Measurements from ENCODE around the gene FSTL4.

FSTL4 gene

GRCh38 chr5:133475986-133476385 is 136.4 kb downstream of the FSTL4 start:
- no peak for DNase-seq
- H3K4me1 Mint-ChIP-seq (ENCODE audit: low read depth) = no peaks in the 10 kb centered on the region
- H3K27ac Mint-ChIP-seq = no peak overlapping the region
- peaks cover 14% of the 10 kb centered on the region for H3K27me3 Mint-ChIP-seq
- no peak overlapping the region for H3K4me3 Mint-ChIP-seq
- no peaks in the 10 kb centered on the region for H3K9me3 Mint-ChIP-seq
- no peaks in the 10 kb centered on the region for H3K36me3 Mint-ChIP-seq (ENCODE audit: low read depth)

- no peak overlapping the region for H3K27ac Mint-ChIP-seq
Measured at GRCh38 chr5:133474851-133475590, 137.3 kb downstream of the FSTL4 start.

GRCh38 chr5:133473291-133473690 is 139.1 kb downstream of the FSTL4 start:
- Mint-ChIP-seq H3K27ac (no peak overlapping the region), H3K4me3 (no peak overlapping the region), H3K36me3 (ENCODE audit: low read depth) (no peaks in the 10 kb centered on the region), H3K27me3 (peaks cover 14% of the 10 kb centered on the region), H3K4me1 (ENCODE audit: low read depth) (no peaks in the 10 kb centered on the region), H3K9me3 (no peaks in the 10 kb centered on the region)
- no peak for DNase-seq

More at GRCh38 chr5:133474851-133475590, 137.3 kb downstream of the FSTL4 start:
- Mint-ChIP-seq H3K36me3 (ENCODE audit: low read depth) (no peaks in the 10 kb centered on the region), H3K4me3 (no peak overlapping the region), H3K9me3 (no peaks in the 10 kb centered on the region), H3K27me3 (peaks cover 14% of the 10 kb centered on the region), H3K4me1 (ENCODE audit: low read depth) (no peaks in the 10 kb centered on the region)
- DNase-seq = no peak

- no peaks in the 10 kb centered on the region for H3K4me1 Mint-ChIP-seq (ENCODE audit: low read depth)
- no peaks in the 10 kb centered on the region for H3K36me3 Mint-ChIP-seq (ENCODE audit: low read depth)
- H3K9me3 Mint-ChIP-seq = no peaks in the 10 kb centered on the region
- peaks cover 14% of the 10 kb centered on the region for H3K27me3 Mint-ChIP-seq
- no peak overlapping the region for H3K4me3 Mint-ChIP-seq
- no peak overlapping the region for H3K27ac Mint-ChIP-seq
- DNase-seq = no peak
Measured at GRCh38 chr5:133472829-133473228, 139.5 kb downstream of the FSTL4 start.

- peaks cover 14% of the 10 kb centered on the region for H3K27me3 Mint-ChIP-seq
- DNase-seq = no peak
- H3K36me3 Mint-ChIP-seq (ENCODE audit: low read depth) = no peaks in the 10 kb centered on the region
- no peak overlapping the region for H3K27ac Mint-ChIP-seq
- H3K9me3 Mint-ChIP-seq = no peaks in the 10 kb centered on the region
- H3K4me1 Mint-ChIP-seq (ENCODE audit: low read depth) = no peaks in the 10 kb centered on the region
- no peak overlapping the region for H3K4me3 Mint-ChIP-seq
Measured at GRCh38 chr5:133471699-133472098, 140.6 kb downstream of the FSTL4 start.

GRCh38 chr5:133470841-133471240 is 141.5 kb downstream of the FSTL4 start:
- Mint-ChIP-seq H3K36me3 (ENCODE audit: low read depth) (no peaks in the 10 kb centered on the region), H3K9me3 (no peaks in the 10 kb centered on the region), H3K4me3 (no peak overlapping the region), H3K27me3 (peaks cover 14% of the 10 kb centered on the region), H3K27ac (no peak overlapping the region), H3K4me1 (ENCODE audit: low read depth) (no peaks in the 10 kb centered on the region)
- no peak for DNase-seq

- Mint-ChIP-seq H3K4me3 (no peak overlapping the region), H3K27me3 (peaks cover 13% of the 10 kb centered on the region), H3K27ac (no peak overlapping the region), H3K4me1 (ENCODE audit: low read depth) (peaks cover 3% of the 10 kb centered on the region), H3K36me3 (ENCODE audit: low read depth) (no peaks in the 10 kb centered on the region), H3K9me3 (no peaks in the 10 kb centered on the region)
- no peak for DNase-seq
Measured at GRCh38 chr5:133469846-133470245, 142.5 kb downstream of the FSTL4 start.

GRCh38 chr5:133469252-133469651 is 143.1 kb downstream of the FSTL4 start:
- no peaks in the 10 kb centered on the region for H3K9me3 Mint-ChIP-seq
- peaks cover 3% of the 10 kb centered on the region for H3K4me1 Mint-ChIP-seq (ENCODE audit: low read depth)

GRCh38 chr5:133468596-133468995 is 143.7 kb downstream of the FSTL4 start:
- no peak overlapping the region for H3K4me3 Mint-ChIP-seq
- no peak for DNase-seq
- no peak overlapping the region for H3K27ac Mint-ChIP-seq
- no peaks in the 10 kb centered on the region for H3K36me3 Mint-ChIP-seq (ENCODE audit: low read depth)
- no peaks in the 10 kb centered on the region for H3K9me3 Mint-ChIP-seq
- peaks cover 8% of the 10 kb centered on the region for H3K27me3 Mint-ChIP-seq
- peaks cover 3% of the 10 kb centered on the region for H3K4me1 Mint-ChIP-seq (ENCODE audit: low read depth)

More at GRCh38 chr5:133469252-133469651, 143.1 kb downstream of the FSTL4 start:
- DNase-seq = no peak
- Mint-ChIP-seq H3K4me3 (no peak overlapping the region), H3K36me3 (ENCODE audit: low read depth) (no peaks in the 10 kb centered on the region), H3K27me3 (peaks cover 10% of the 10 kb centered on the region), H3K27ac (no peak overlapping the region)

GRCh38 chr5:133467826-133468463 is 144.4 kb downstream of the FSTL4 start:
- Mint-ChIP-seq H3K9me3 (no peaks in the 10 kb centered on the region), H3K4me1 (ENCODE audit: low read depth) (peaks cover 3% of the 10 kb centered on the region), H3K4me3 (no peak overlapping the region), H3K36me3 (ENCODE audit: low read depth) (no peaks in the 10 kb centered on the region), H3K27me3 (peaks cover 8% of the 10 kb centered on the region), H3K27ac (no peak overlapping the region)
- DNase-seq = no peak

GRCh38 chr5:133467335-133467779 is 145.0 kb downstream of the FSTL4 start:
- no peaks in the 10 kb centered on the region for H3K9me3 Mint-ChIP-seq
- H3K4me1 Mint-ChIP-seq (ENCODE audit: low read depth) = peaks cover 3% of the 10 kb centered on the region
- no peak for DNase-seq
- peaks cover 7% of the 10 kb centered on the region for H3K27me3 Mint-ChIP-seq
- no peak overlapping the region for H3K4me3 Mint-ChIP-seq
- H3K36me3 Mint-ChIP-seq (ENCODE audit: low read depth) = no peaks in the 10 kb centered on the region
- H3K27ac Mint-ChIP-seq = no peak overlapping the region

GRCh38 chr5:133466556-133467334 is 145.6 kb downstream of the FSTL4 start:
- no peak overlapping the region for H3K4me3 Mint-ChIP-seq
- no peaks in the 10 kb centered on the region for H3K36me3 Mint-ChIP-seq (ENCODE audit: low read depth)
- H3K4me1 Mint-ChIP-seq (ENCODE audit: low read depth) = peaks cover 3% of the 10 kb centered on the region
- no peak overlapping the region for H3K27ac Mint-ChIP-seq
- no peaks in the 10 kb centered on the region for H3K9me3 Mint-ChIP-seq
- no peak for DNase-seq
- H3K27me3 Mint-ChIP-seq = peaks cover 1% of the 10 kb centered on the region

- Mint-ChIP-seq H3K9me3 (no peaks in the 10 kb centered on the region), H3K4me3 (no peak overlapping the region), H3K27me3 (no peaks in the 10 kb centered on the region), H3K4me1 (ENCODE audit: low read depth) (peaks cover 3% of the 10 kb centered on the region), H3K27ac (no peak overlapping the region), H3K36me3 (ENCODE audit: low read depth) (no peaks in the 10 kb centered on the region)
- DNase-seq = no peak
Measured at GRCh38 chr5:133464013-133464412, 148.3 kb downstream of the FSTL4 start.

- no peak for DNase-seq
- Mint-ChIP-seq H3K27me3 (no peaks in the 10 kb centered on the region), H3K9me3 (no peaks in the 10 kb centered on the region), H3K4me1 (ENCODE audit: low read depth) (peaks cover 9% of the 10 kb centered on the region), H3K36me3 (ENCODE audit: low read depth) (no peaks in the 10 kb centered on the region), H3K27ac (no peak overlapping the region), H3K4me3 (no peak overlapping the region)
Measured at GRCh38 chr5:133461796-133462516, 150.4 kb downstream of the FSTL4 start.

Data from activated T-cell treated with anti-CD3 and anti-CD28 coated beads, Interleukin-2, amount 50 U/mL, for 24 hours (primary cell).